Upper lobe of right lung (tissue), 1 donor: Measurements from ENCODE around the gene SHMT2. TPM values are rescaled to one million over a fixed set of nuclear protein-coding genes. Genes with fewer than 3 reads are reported as not detected.
A peak's percentile ranks its signal among the peaks of the same experiment; 100 is the strongest.

Source experiments
- ATAC-seq: fragments of 200-7000 bp; cut with Tn5 transposase; one replicate; pipeline ENCODE4 v1.9.1; 2020; ENCODE audit warnings: mild to moderate bottlenecking, moderate library complexity
- DNase-seq: peaks from one replicate; pipeline ENCODE4 v3.0.0-alpha.2; 2020
- H3K27ac ChIP-seq: fragments of 200-600 bp; one replicate; pipeline ENCODE4 v1.8.0; 2022
- H3K27me3 ChIP-seq: fragments of 200-600 bp; one replicate; pipeline ENCODE4 v1.8.0; 2022; ENCODE audit warnings: mild to moderate bottlenecking
- H3K36me3 ChIP-seq: fragments of 200-600 bp; one replicate; pipeline ENCODE4 v1.8.0; 2022
- H3K4me1 ChIP-seq: fragments of 200-600 bp; one replicate; pipeline ENCODE4 v1.8.0; 2022
- H3K4me3 ChIP-seq: fragments of 200-600 bp; one replicate; pipeline ENCODE4 v1.8.0; 2022; ENCODE audit warnings: mild to moderate bottlenecking
- H3K9me3 ChIP-seq: fragments of 200-600 bp; one replicate; pipeline ENCODE4 v1.8.0; 2022
- CTCF ChIP-seq: fragments of 200-600 bp; IDR thresholded peaks from one replicate; pipeline ENCODE4 v1.8.0; 2022; ENCODE audit warnings: antibody characterized with exemption
- intact Hi-C: fragments of 100-400 bp; cut with DNase I; formaldehyde crosslinking; loops from one replicate; pipeline ENCODE4 v1.11.0; 2022
- total RNA-seq: library from RNA; stranded (reverse); fragmentation: NEBNext Ultra II Directional; extraction: Animal tissue kit (Norgen Biotek cat#: 25700); gene quantifications from one replicate; pipeline ENCODE4 v1.2.1, GENCODE V29; 2021
- donor health status: DM: no; HTN: yes; CAD: no; lungs with severe emphysema.

SHMT2 gene
- total RNA-seq, 1 donor from 2014 or later, result 59.2 TPM

GRCh38 chr12:57239587-57240065, 10.1 kb downstream of the SHMT2 start:
- peak overlapping the region; percentile 52 for H3K4me3 ChIP-seq
- H3K36me3 ChIP-seq, result peaks cover 1% of the 10 kb centered on the region
- peaks cover 56% of the 10 kb centered on the region for H3K4me1 ChIP-seq
- peaks cover 79% of the 10 kb centered on the region for H3K27me3 ChIP-seq
- intact Hi-C loops, result no loop called here
- H3K9me3 ChIP-seq, result no peaks in the 10 kb centered on the region
- no peak for ATAC-seq
- no peak for DNase-seq
- no peak overlapping the region for H3K27ac ChIP-seq
- TF ChIP-seq CTCF, result no peak

- peaks cover 81% of the 10 kb centered on the region for H3K27me3 ChIP-seq
- peak; percentile 11 for ATAC-seq
- peaks cover 56% of the 10 kb centered on the region for H3K4me1 ChIP-seq
- no peaks in the 10 kb centered on the region for H3K36me3 ChIP-seq
- intact Hi-C loops, result no loop called here
- no peaks in the 10 kb centered on the region for H3K9me3 ChIP-seq
- no peak for TF ChIP-seq CTCF
- H3K4me3 ChIP-seq, result peak overlapping the region; percentile 52
- H3K27ac ChIP-seq, result no peak overlapping the region
- peak; percentile 76 for DNase-seq
These were observed 10.8 kb downstream of the SHMT2 start for GRCh38 chr12:57240066-57240921.

- H3K4me3 ChIP-seq, result peak overlapping the region; percentile 52
- no peak for ATAC-seq
- intact Hi-C loops, result no loop called here
These were observed 11.5 kb downstream of the SHMT2 start for GRCh38 chr12:57240926-57241401.

GRCh38 chr12:57241402-57242310, 12.1 kb downstream of the SHMT2 start:
- Histone ChIP-seq H3K9me3 (no peaks in the 10 kb centered on the region), H3K36me3 (no peaks in the 10 kb centered on the region), H3K27ac (no peak overlapping the region), H3K4me3 (no peak overlapping the region), H3K27me3 (peaks cover 72% of the 10 kb centered on the region), H3K4me1 (peaks cover 56% of the 10 kb centered on the region)
- intact Hi-C loops, result no loop called here
- ATAC-seq (no peak), DNase-seq (peak; percentile 65)
- TF ChIP-seq CTCF, result no peak

More at GRCh38 chr12:57240926-57241401, 11.5 kb downstream of the SHMT2 start:
- Histone ChIP-seq H3K36me3 (no peaks in the 10 kb centered on the region), H3K4me1 (peaks cover 56% of the 10 kb centered on the region), H3K27ac (no peak overlapping the region), H3K9me3 (no peaks in the 10 kb centered on the region), H3K27me3 (peaks cover 79% of the 10 kb centered on the region)
- DNase-seq, result peak; percentile 64
- no peak for TF ChIP-seq CTCF

- Histone ChIP-seq H3K27me3 (peaks cover 65% of the 10 kb centered on the region), H3K4me3 (no peak overlapping the region), H3K36me3 (no peaks in the 10 kb centered on the region), H3K27ac (no peak overlapping the region), H3K9me3 (no peaks in the 10 kb centered on the region), H3K4me1 (peaks cover 56% of the 10 kb centered on the region)
- intact Hi-C loops, result no loop called here
- no peak for TF ChIP-seq CTCF
- DNase-seq, result peak; percentile 71
- no peak for ATAC-seq
These were observed 12.8 kb downstream of the SHMT2 start for GRCh38 chr12:57242329-57242690.
